Measurements from ENCODE around the gene CDH13.

DNA sequence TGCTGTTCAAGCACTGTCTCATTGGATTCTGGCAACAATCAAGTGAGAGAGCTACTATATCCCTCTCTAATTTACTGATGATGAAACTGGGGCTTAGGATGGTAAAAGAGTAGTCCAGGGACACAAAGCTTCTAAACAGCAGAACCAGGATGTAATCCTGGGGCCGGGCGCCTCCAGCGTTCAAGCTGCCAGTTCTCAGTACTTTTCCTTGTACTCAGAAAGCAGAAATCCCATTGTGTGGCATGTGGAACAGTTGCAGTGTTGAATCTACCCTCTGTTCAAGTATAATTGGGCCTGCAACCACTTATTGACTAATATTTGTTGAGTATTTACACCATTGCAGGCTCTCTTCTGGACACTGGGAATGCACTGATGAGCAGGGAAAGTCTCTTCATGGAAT, 14.5 kb upstream of the CDH13 start:
- no peak for TF ChIP-seq CTCF (IDR thresholded peaks at IDR 0.05; ENCODE audit: poor library complexity)
- TF ChIP-seq EZH2 (IDR thresholded peaks at IDR 0.05; ENCODE audit: borderline replicate concordance) = no peak
- no peak for TF ChIP-seq EZH2phosphoT487 (IDR thresholded peaks at IDR 0.05; ENCODE audit: low read depth, severe bottlenecking, unreplicated experiment)

Measured in hepatocyte (in vitro differentiated cells).